ENCODE measurements around the gene MAPK9.

The MAPK9 gene

GRCh38 chr5:180291943-180292831, at the start of gene MAPK9:
TSS of gene MAPK9 (minus strand) at chr5:180292083. CDS start at chr5:180280561, 11,522 bp downstream.
- peak; percentile 31 for DNase-seq

- no peak for DNase-seq
Measured at GRCh38 chr5:180341595-180341994, 49.7 kb upstream of the MAPK9 start.

- DNase-seq, result no peak
Measured at GRCh38 chr5:180340856-180341255, 49.0 kb upstream of the MAPK9 start.

- DNase-seq, result no peak
Measured at GRCh38 chr5:180339583-180340183, 47.8 kb upstream of the MAPK9 start.

- no peak for DNase-seq
Measured at GRCh38 chr5:180338001-180338707, 46.3 kb upstream of the MAPK9 start.

- DNase-seq, result no peak
Measured at GRCh38 chr5:180336234-180337020, 44.5 kb upstream of the MAPK9 start.

- no peak for DNase-seq
Measured at GRCh38 chr5:180335614-180336233, 43.8 kb upstream of the MAPK9 start.

- DNase-seq, result no peak
Measured at GRCh38 chr5:180334751-180335613, 43.1 kb upstream of the MAPK9 start.

- no peak for DNase-seq
Measured at GRCh38 chr5:180334176-180334575, 42.3 kb upstream of the MAPK9 start.

GRCh38 chr5:180333661-180334060, 41.8 kb upstream of the MAPK9 start:
- no peak for DNase-seq

- DNase-seq, result no peak
Measured at GRCh38 chr5:180332861-180333260, 41.0 kb upstream of the MAPK9 start.

- DNase-seq, result no peak
Measured at GRCh38 chr5:180332051-180332517, 40.2 kb upstream of the MAPK9 start.

- no peak for DNase-seq
Measured at GRCh38 chr5:180331647-180331950, 39.7 kb upstream of the MAPK9 start.

GRCh38 chr5:180330810-180331646, 39.1 kb upstream of the MAPK9 start:
- DNase-seq, result no peak

- DNase-seq, result no peak
Measured at GRCh38 chr5:180330270-180330648, 38.4 kb upstream of the MAPK9 start.

GRCh38 chr5:180329606-180330269, 37.9 kb upstream of the MAPK9 start:
- DNase-seq, result no peak

GRCh38 chr5:180329138-180329435, 37.2 kb upstream of the MAPK9 start:
- no peak for DNase-seq

- peak; percentile 17 for DNase-seq
Measured at GRCh38 chr5:180328296-180329137, 36.6 kb upstream of the MAPK9 start.

- no peak for DNase-seq
Measured at GRCh38 chr5:180326989-180327565, 35.2 kb upstream of the MAPK9 start.
